PC-3 (cell line): ENCODE measurements around the gene DZANK1. TPM values are rescaled to one million over a fixed set of nuclear protein-coding genes. Genes with fewer than 3 reads are reported as not detected.

ENCODE experiments used
- ATAC-seq: fragments of 200-7000 bp; cut with Tn5 transposase; 2 replicates; pipeline ENCODE4 v1.9.1; 2020; ENCODE audit warnings: mild to moderate bottlenecking, moderate library complexity
- BruUV-seq: library from RNA; stranded (reverse); fragments of 400-500 nt; replicated peaks from 2 replicates; lab custom pipeline; 2021; lab: Mats Ljungman, UMichigan
- CTCF ChIA-PET: fragments of 300-600 bp; sonication (Branson Sonifier 250); formaldehyde crosslinking; loops from one replicate; lab custom pipeline; 2022; ENCODE audit warnings: antibody characterized with exemption; lab: Charles Lee
- POLR2A ChIA-PET: fragments of 300-600 bp; sonication (Branson Sonifier 250); formaldehyde crosslinking; loops from one replicate; lab custom pipeline; 2022; ENCODE audit warnings: antibody characterized with exemption; ENCODE audit not compliant: unreplicated experiment; lab: Charles Lee
- DNase-seq: peaks from one replicate; pipeline ENCODE4 v3.0.0-alpha.2; 2015
- H2AFZ ChIP-seq: fragments of 300-600 bp; sonication (generic); 2 replicates; pipeline ENCODE4 v1.6.0; 2016; ENCODE audit warnings: antibody characterized with exemption, low read length
- H3F3A ChIP-seq: fragments of 300-600 bp; sonication (generic); one replicate; pipeline ENCODE4 v1.6.0; 2017; ENCODE audit warnings: antibody characterized with exemption, low read length, control low read depth, mild to moderate bottlenecking; ENCODE audit not compliant: unreplicated experiment
- H3K27ac ChIP-seq: fragments of 300-600 bp; sonication (generic); 2 replicates; pipeline ENCODE4 v1.5.1; 2016; ENCODE audit warnings: mild to moderate bottlenecking, low read length
- H3K27me3 ChIP-seq: fragments of 300-600 bp; sonication (generic); 2 replicates; pipeline ENCODE4 v1.6.1; 2016; ENCODE audit warnings: low read length, mixed read lengths
- H3K36me3 ChIP-seq: fragments of 300-600 bp; sonication (generic); 2 replicates; pipeline ENCODE4 v1.6.1; 2016; ENCODE audit warnings: low read depth, mixed run types, low read length, mixed read lengths
- H3K4me1 ChIP-seq: fragments of 300-600 bp; sonication (generic); 2 replicates; pipeline ENCODE4 v1.5.1; 2016; ENCODE audit warnings: low read length; ENCODE audit not compliant: insufficient read depth
- H3K4me2 ChIP-seq: fragments of 300-600 bp; sonication (generic); 2 replicates; pipeline ENCODE4 v1.6.0; 2016; ENCODE audit warnings: low read length
- H3K4me3 ChIP-seq: fragments of 300-600 bp; sonication (generic); 2 replicates; pipeline ENCODE4 v1.5.1; 2016; ENCODE audit warnings: mild to moderate bottlenecking, low read length, mixed read lengths
- H3K79me2 ChIP-seq: fragments of 300-600 bp; sonication (generic); 2 replicates; pipeline ENCODE4 v1.6.1; 2017; ENCODE audit warnings: low read length, mixed read lengths
- H3K9ac ChIP-seq: fragments of 300-600 bp; sonication (generic); 2 replicates; pipeline ENCODE4 v1.6.0; 2016; ENCODE audit warnings: mild to moderate bottlenecking, low read length
- H3K9me2 ChIP-seq: fragments of 300-600 bp; sonication (generic); replicated peaks from 2 replicates; pipeline ENCODE4 v1.6.1; 2016; ENCODE audit warnings: mixed run types, low read length, mixed read lengths
- H3K9me3 ChIP-seq: fragments of 300-600 bp; sonication (generic); 2 replicates; pipeline ENCODE4 v1.6.1; 2016; ENCODE audit warnings: low read length, mixed read lengths
- H4K20me1 ChIP-seq: fragments of 300-600 bp; sonication (generic); 2 replicates; pipeline ENCODE4 v1.6.1; 2016; ENCODE audit warnings: low read length, mixed read lengths
- CTCF ChIP-seq: fragments of 300-600 bp; sonication (generic); conservative IDR thresholded peaks from 2 replicates; pipeline ENCODE4 v1.5.1; 2017; ENCODE audit warnings: antibody characterized with exemption, low read depth, mild to moderate bottlenecking, low read length
- EZH2 ChIP-seq: fragments of 300-600 bp; sonication (generic); IDR thresholded peaks from one replicate; pipeline ENCODE4 v1.6.1; 2017; ENCODE audit warnings: antibody characterized with exemption, mild to moderate bottlenecking, low read length; ENCODE audit not compliant: unreplicated experiment
- EZH2phosphoT487 ChIP-seq: fragments of 300-600 bp; sonication (generic); IDR thresholded peaks from 2 replicates; pipeline ENCODE4 v1.6.1; 2018; ENCODE audit warnings: mild to moderate bottlenecking, antibody characterized with exemption, low read length, borderline replicate concordance
- intact Hi-C: fragments of 100-400 bp; cut with micrococcal nuclease; formaldehyde crosslinking; loops from 2 replicates; pipeline ENCODE4 v1.9.0; 2023
- total RNA-seq: library from RNA; depleted of rRNA; stranded (reverse); fragments of >200 nt; gene quantifications from 2 replicates; pipeline ENCODE4 v1.2.3, GENCODE V29; 2014

Gene DZANK1
- total RNA-seq, 1 experiment from 2014 or later = 3.2 TPM

DNA sequence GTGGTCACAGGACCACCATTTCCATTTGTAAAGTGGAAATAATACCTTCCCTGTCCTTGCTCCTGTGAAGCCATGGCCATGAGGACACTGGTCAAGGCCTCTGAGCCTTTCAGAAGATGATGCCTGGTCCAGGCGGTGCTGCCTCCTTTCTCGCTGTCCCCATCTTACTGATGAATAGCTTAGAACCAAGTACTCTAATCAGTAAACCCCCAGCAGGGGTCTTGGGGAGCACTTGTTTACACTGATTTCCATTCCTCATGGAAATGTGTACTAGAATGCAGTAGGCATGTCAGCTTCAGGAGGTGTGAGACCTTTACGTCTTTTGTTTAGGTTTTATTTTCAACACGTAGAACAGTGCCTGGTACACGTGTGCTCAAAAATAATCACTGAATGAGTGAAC lies 75.1 kb downstream of the DZANK1 start:
- Histone ChIP-seq H3K79me2 (no peaks in the 10 kb centered on the region), H3K9ac (no peak overlapping the region), H3K36me3 (no peaks in the 10 kb centered on the region), H2AFZ (no peak overlapping the region), H4K20me1 (no peaks in the 10 kb centered on the region), H3K4me3 (no peak overlapping the region), H3K9me2 (no peaks in the 10 kb centered on the region), H3F3A (no peaks in the 10 kb centered on the region), H3K9me3 (no peaks in the 10 kb centered on the region), H3K4me2 (no peak overlapping the region), H3K27me3 (no peaks in the 10 kb centered on the region), H3K27ac (no peak overlapping the region), H3K4me1 (0 out of 2 replicates have a peak, but pooled peaks cover 5% of the 10 kb centered on the region)
- ChIA-PET CTCF (interaction anchor here (0.5 kb wide), 1 partner anchor 1597 kb away, joined by 3 read pairs; no protein-coding TSS in a partner anchor), POLR2A (interaction anchor here (0.6 kb wide), 1 partner anchor 405 kb away, joined by 8 read pairs; no protein-coding TSS in a partner anchor)
- intact Hi-C loops = no loop called here
- DNase-seq (no peak), ATAC-seq (no peak)
- no peak for TF ChIP-seq EZH2
- TF ChIP-seq CTCF = no peak
- BruUV-seq = no TSS peak

- Histone ChIP-seq H3K9me3 (no peaks in the 10 kb centered on the region), H3K4me1 (0 out of 2 replicates have a peak, but pooled peaks cover 5% of the 10 kb centered on the region), H3K27me3 (no peaks in the 10 kb centered on the region), H3K4me3 (no peak overlapping the region), H3K36me3 (no peaks in the 10 kb centered on the region), H3K27ac (no peak overlapping the region), H3F3A (no peaks in the 10 kb centered on the region), H2AFZ (no peak overlapping the region), H3K9ac (no peak overlapping the region), H3K9me2 (no peaks in the 10 kb centered on the region), H4K20me1 (no peaks in the 10 kb centered on the region), H3K79me2 (no peaks in the 10 kb centered on the region), H3K4me2 (no peak overlapping the region)
- CTCF ChIA-PET = no interaction called here
- BruUV-seq = no TSS peak
- TF ChIP-seq EZH2 = no peak
- TF ChIP-seq CTCF = no peak
- no peak for TF ChIP-seq EZH2phosphoT487
- ATAC-seq (no peak), DNase-seq (no peak)
- POLR2A ChIA-PET = no interaction called here
- intact Hi-C loops = no loop called here
These were observed 76.6 kb downstream of the DZANK1 start for GRCh38 chr20:18390201-18390600.

DNA sequence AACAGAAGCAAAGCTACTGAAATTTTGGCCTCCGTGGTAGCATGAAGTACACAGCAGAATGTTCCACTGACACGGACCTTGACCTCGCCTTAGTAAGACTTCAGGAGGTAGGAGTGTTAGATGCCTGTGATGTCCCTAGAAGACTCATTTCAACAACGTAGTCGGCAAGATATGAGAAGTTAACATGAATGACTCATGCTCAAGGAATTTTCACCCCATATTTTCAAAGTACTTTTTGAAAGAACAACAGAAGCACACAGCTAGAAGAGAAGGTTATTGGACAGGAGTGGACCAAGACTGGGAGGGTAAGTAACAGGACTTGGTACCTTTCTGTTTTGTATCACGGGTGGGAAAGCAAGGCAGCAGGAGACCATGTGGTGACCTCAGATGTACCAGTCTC lies 78.0 kb downstream of the DZANK1 start:
- BruUV-seq = no TSS peak

More for the DNA sequence above, 78.0 kb downstream of the DZANK1 start:
- CTCF ChIA-PET = no interaction called here
- Histone ChIP-seq H3K27me3 (no peaks in the 10 kb centered on the region), H3K27ac (no peak overlapping the region), H3K36me3 (no peaks in the 10 kb centered on the region), H3K9ac (no peak overlapping the region), H3K4me1 (0 out of 2 replicates have a peak, but pooled peaks cover 5% of the 10 kb centered on the region), H3K9me3 (no peaks in the 10 kb centered on the region), H3K4me2 (no peak overlapping the region), H4K20me1 (no peaks in the 10 kb centered on the region), H3F3A (no peaks in the 10 kb centered on the region), H3K9me2 (no peaks in the 10 kb centered on the region), H2AFZ (no peak overlapping the region), H3K79me2 (no peaks in the 10 kb centered on the region), H3K4me3 (no peak overlapping the region)
- ATAC-seq (peak; percentile 45), DNase-seq (peak; percentile 45)
- intact Hi-C loops = no loop called here
- no peak for TF ChIP-seq EZH2phosphoT487
- TF ChIP-seq CTCF = no peak
- no peak for TF ChIP-seq EZH2
- POLR2A ChIA-PET = no interaction called here
